Keratinocyte (primary cell): Measurements from ENCODE around the gene SFXN4. TPM values are rescaled to one million over a fixed set of nuclear protein-coding genes. Genes with fewer than 3 reads are reported as not detected.
A peak's percentile ranks its signal among the peaks of the same experiment; 100 is the strongest.

Experiments used
- DNase-seq: peaks from one replicate; pipeline ENCODE4 v3.0.0-alpha.2; 2011; ENCODE audit warnings: low read depth, missing footprints, low spot score
- FAIRE-seq: peaks from 2 replicates; lab custom pipeline; 2011; peaks lifted over from hg19 to GRCh38; lab: Jason Lieb, UNC
- H2AFZ ChIP-seq: 2 replicates; pipeline ENCODE4 v1.6.0; 2012; ENCODE audit warnings: low read length, control low read depth, inconsistent platforms; ENCODE audit not compliant: control insufficient read depth
- H3K27ac ChIP-seq: 2 replicates; pipeline ENCODE4 v1.5.1; 2011; ENCODE audit warnings: low read length; ENCODE audit not compliant: control insufficient read depth, insufficient read depth
- H3K27me3 ChIP-seq: 3 replicates; pipeline ENCODE4 v1.6.0; 2011; ENCODE audit warnings: low read length; ENCODE audit not compliant: control insufficient read depth, insufficient read depth; ENCODE audit errors: extremely low read depth
- H3K36me3 ChIP-seq, 2 experiments: 2 replicates in 1 of 2; 3 replicates in 1 of 2; pipeline ENCODE4 v1.5.1; 2011; ENCODE audit warnings: low read length in 2 of 2, mild to moderate bottlenecking in 1 of 2; ENCODE audit not compliant: control insufficient read depth in 2 of 2, insufficient read depth in 2 of 2; ENCODE audit errors: extremely low read depth in 1 of 2
- H3K4me1 ChIP-seq: 3 replicates; pipeline ENCODE4 v1.5.1; 2011; ENCODE audit warnings: low read length; ENCODE audit not compliant: control insufficient read depth, insufficient read depth; ENCODE audit errors: extremely low read depth
- H3K4me2 ChIP-seq: 3 replicates; pipeline ENCODE4 v1.6.0; 2011; ENCODE audit warnings: low read depth, low read length; ENCODE audit not compliant: control insufficient read depth, insufficient read depth; ENCODE audit errors: extremely low read depth
- H3K4me3 ChIP-seq, 3 experiments: fragments of 200-600 bp in 1 of 3; sonication (generic) in 1 of 3; 2 replicates in 2 of 3; 3 replicates in 1 of 3; pipeline ENCODE4 v1.5.1; 2011 to 2016; ENCODE audit warnings: low read length in 3 of 3, mild to moderate bottlenecking in 3 of 3, control low read depth in 2 of 3, inconsistent platforms in 1 of 3, low read depth in 1 of 3, mixed read lengths in 1 of 3, mixed run types in 1 of 3, moderate library complexity in 1 of 3; ENCODE audit not compliant: control insufficient read depth in 2 of 3, insufficient read depth in 2 of 3; ENCODE audit errors: extremely low read depth in 1 of 3
- H3K79me2 ChIP-seq: 2 replicates; pipeline ENCODE4 v1.6.0; 2012; ENCODE audit warnings: low read length; ENCODE audit not compliant: control insufficient read depth, insufficient read depth
- H3K9ac ChIP-seq: 3 replicates; pipeline ENCODE4 v1.6.0; 2011; ENCODE audit warnings: low read length; ENCODE audit not compliant: control insufficient read depth, insufficient read depth; ENCODE audit errors: extremely low read depth
- H3K9me1 ChIP-seq: 3 replicates; pipeline ENCODE4 v1.6.0; 2011; ENCODE audit warnings: low read length; ENCODE audit not compliant: control insufficient read depth, insufficient read depth; ENCODE audit errors: extremely low read depth
- H3K9me3 ChIP-seq: 2 replicates; pipeline ENCODE4 v1.5.1; 2012; ENCODE audit warnings: low read depth, low read length; ENCODE audit not compliant: control insufficient read depth
- H4K20me1 ChIP-seq: 3 replicates; pipeline ENCODE4 v1.6.0; 2011; ENCODE audit warnings: low read length; ENCODE audit not compliant: control insufficient read depth, insufficient read depth; ENCODE audit errors: extremely low read depth
- CTCF ChIP-seq, 3 experiments: IDR thresholded peaks in 1 of 3; conservative IDR thresholded peaks in 1 of 3; optimal IDR thresholded peaks in 1 of 3; 2 replicates in 2 of 3; 3 replicates in 1 of 3; pipeline versions ENCODE3 to v1.5.1; 2011; ENCODE audit warnings: low read length in 3 of 3, mild to moderate bottlenecking in 3 of 3, moderate library complexity in 2 of 3, control low read depth in 1 of 3, inconsistent platforms in 1 of 3; ENCODE audit not compliant: insufficient read depth in 2 of 3; ENCODE audit errors: extremely low read depth in 1 of 3
- EZH2 ChIP-seq: IDR thresholded peaks from one replicate; pipeline ENCODE4 v1.6.1; 2012; ENCODE audit warnings: inconsistent platforms, mild to moderate bottlenecking, low read length, moderate library complexity
- dilution Hi-C: fragments of 300-500 bp; cut with MboI; formaldehyde crosslinking; loops from one replicate; pipeline ENCODE4 v1.7.0; 2020; ENCODE audit warnings: low sequenced_read_pairs; ENCODE audit not compliant: extremely low pct_ligation_motif_present
- polyA plus RNA-seq, 5 experiments: library from polyadenylated mRNA; depleted of rRNA in 3 of 5; stranded (reverse) in 3 of 5; stranded (forward) in 1 of 5; unstranded in 1 of 5; fragments of >200 nt; gene quantifications; 1 replicate in 1 of 5; 2 replicates in 3 of 5; 3 replicates in 1 of 5; pipeline versions ENCODE4 v1.2.1 to v1.2.3, GENCODE V29; 2011 to 2012; ENCODE audit warnings: missing spikeins in 2 of 5, low read depth in 1 of 5, low replicate concordance in 1 of 5

SFXN4 gene
- polyA plus RNA-seq, 1 donor (not counting 4 experiments of a cell fraction or from before 2014, with no cell fraction given) = 27.6 TPM

GRCh38 chr10:119166564-119166963 is 1.1 kb upstream of the SFXN4 start:
- no peaks in the 10 kb centered on the region for H3K9me3 ChIP-seq
- no peak overlapping the region for H3K4me2 ChIP-seq
- H3K27ac ChIP-seq = no peak overlapping the region
- no peak for FAIRE-seq
- H3K27me3 ChIP-seq = no peaks in the 10 kb centered on the region
- no peak overlapping the region for H3K4me3 ChIP-seq
- H3K9ac ChIP-seq = no peak overlapping the region
- peaks cover 18 to 19% of the 10 kb centered on the region in 2 experiments for H3K36me3 ChIP-seq
- no peak for DNase-seq
- H2AFZ ChIP-seq = no peak overlapping the region
- peaks cover 17% of the 10 kb centered on the region for H3K4me1 ChIP-seq
- TF ChIP-seq EZH2 (no peak), CTCF (optimal IDR thresholded peaks at IDR 0.05 in 1 of 3, IDR thresholded peaks at IDR 0.05 in 1 of 3, conservative IDR thresholded peaks at IDR 0.05 in 1 of 3; ENCODE audit: extremely low read depth in 1 of 3, insufficient read depth in 2 of 3, low read length in 3 of 3) (no peak)
- no peaks in the 10 kb centered on the region for H4K20me1 ChIP-seq
- dilution Hi-C loops = no loop called here
- H3K79me2 ChIP-seq = peaks cover 3% of the 10 kb centered on the region
- no peaks in the 10 kb centered on the region for H3K9me1 ChIP-seq

- no peaks in the 10 kb centered on the region for H3K9me3 ChIP-seq
Observed at GRCh38 chr10:119166118-119166500, 595 bp upstream of the SFXN4 start.

More at GRCh38 chr10:119166118-119166500, 595 bp upstream of the SFXN4 start:
- peak overlapping the region; percentile 64 to 84 (median 76) for H3K4me3 ChIP-seq
- peak overlapping the region; percentile 86 for H3K9ac ChIP-seq
- FAIRE-seq (no peak), DNase-seq (no peak)
- H2AFZ ChIP-seq = peak overlapping the region; percentile 86
- peaks cover 20% of the 10 kb centered on the region for H3K4me1 ChIP-seq
- no peaks in the 10 kb centered on the region for H3K9me1 ChIP-seq
- no peaks in the 10 kb centered on the region for H4K20me1 ChIP-seq
- peaks cover 15 to 16% of the 10 kb centered on the region in 2 experiments for H3K36me3 ChIP-seq
- peak overlapping the region; percentile 94 for H3K4me2 ChIP-seq
- TF ChIP-seq EZH2 (no peak), CTCF (optimal IDR thresholded peaks at IDR 0.05 in 1 of 3, IDR thresholded peaks at IDR 0.05 in 1 of 3, conservative IDR thresholded peaks at IDR 0.05 in 1 of 3; ENCODE audit: extremely low read depth in 1 of 3, insufficient read depth in 2 of 3, low read length in 3 of 3) (no peak)
- H3K27ac ChIP-seq = peak overlapping the region; percentile 73
- H3K27me3 ChIP-seq = no peaks in the 10 kb centered on the region
- peaks cover 3% of the 10 kb centered on the region for H3K79me2 ChIP-seq
- dilution Hi-C loops = no loop called here
